DMS79 (cell line): Measurements from ENCODE around the gene NOM1.

Experiments
- DNase-seq: peaks from one replicate; lab custom pipeline; 2025; lab: John Stamatoyannopoulos, UW

Gene NOM1

DNA sequence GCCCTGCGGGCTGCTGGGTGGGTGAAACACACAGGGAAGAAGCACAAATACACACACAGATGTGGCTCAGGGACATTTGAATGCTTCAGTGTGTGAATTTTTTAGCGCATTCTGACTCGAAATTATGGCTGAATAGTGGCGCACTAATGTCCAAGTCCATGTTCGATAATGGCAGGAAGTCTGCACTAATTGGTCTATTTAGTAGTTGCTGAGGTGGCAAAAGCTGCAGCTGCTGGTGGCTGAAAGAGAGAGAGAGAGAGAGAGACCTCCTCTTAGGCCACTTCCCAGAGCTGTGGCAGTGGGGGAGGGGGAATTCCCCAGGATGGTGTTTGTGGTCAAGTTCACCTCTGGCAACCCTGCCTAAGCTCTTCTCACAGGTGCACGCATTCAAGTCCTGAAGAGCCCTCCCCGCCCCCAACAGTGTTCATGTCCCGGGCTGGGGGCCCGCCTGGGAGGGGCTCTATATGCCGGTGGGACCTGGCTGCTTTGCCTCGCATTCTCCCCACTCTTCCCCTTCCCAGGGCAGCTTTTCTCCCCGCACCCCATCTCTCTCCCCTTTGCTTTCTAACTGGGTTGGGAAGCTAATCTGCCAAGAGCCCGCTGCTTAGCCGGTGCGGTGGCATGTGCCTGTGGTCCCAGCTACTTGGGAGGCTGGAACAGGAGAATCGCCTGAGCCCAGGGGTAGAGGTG, 67.0 kb downstream of the NOM1 start:
- DNase-seq: no peak

DNA sequence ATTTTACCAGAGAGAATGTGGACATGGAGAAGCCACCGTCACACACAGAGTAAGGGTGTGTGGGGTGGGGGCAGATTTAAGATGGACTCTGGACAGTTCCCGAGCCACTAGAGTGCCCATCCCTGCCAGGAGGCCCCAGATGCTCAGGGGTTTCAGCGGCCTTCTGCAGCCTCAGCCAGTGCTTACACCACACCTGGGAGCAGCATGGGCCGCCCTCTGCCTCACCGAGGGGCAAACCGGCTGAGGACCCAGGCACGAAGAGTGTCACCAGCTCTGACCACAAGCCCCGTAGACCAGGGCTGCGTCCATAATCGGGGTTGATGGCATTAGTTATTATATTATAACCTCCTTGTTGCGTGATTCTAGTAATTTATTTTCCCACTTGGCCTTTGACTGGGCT, 67.6 kb downstream of the NOM1 start:
- DNase-seq: no peak

DNA sequence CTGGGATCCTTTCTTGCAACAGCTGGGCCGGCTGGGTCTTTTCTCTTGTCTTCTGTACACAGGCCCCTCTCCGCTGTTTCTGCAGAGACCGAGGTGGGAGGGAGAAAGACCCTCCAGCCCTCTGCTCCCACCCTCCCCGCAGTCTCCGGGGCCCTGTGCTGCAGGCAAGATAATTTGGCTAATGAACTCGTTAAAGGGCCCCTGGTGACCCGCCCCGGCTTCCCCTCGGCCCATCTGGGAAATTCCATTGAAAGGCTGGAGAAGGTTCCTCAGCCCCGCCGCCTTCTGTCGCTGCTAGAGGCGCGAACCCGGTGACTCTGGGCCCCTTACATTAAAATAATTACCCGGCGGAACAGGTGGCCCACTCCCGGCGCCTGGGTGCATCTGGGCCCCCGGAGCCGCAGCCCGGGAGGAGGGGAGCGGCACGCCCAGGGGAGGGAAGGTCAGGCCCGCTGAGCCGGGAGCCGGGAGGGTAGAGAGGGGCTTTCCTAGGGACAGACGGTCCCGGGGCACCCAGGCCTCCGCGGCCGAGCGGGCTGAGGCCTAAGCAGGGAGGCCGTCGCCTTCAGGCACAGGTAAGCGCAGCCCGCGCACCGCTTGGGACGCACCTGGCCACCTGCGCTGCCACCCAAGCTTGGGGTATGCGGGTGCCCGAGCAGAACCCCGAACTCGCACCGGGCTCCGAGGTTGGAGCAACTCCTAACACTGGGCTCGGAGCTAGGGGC, 68.3 kb downstream of the NOM1 start:
- no peak for DNase-seq

DNA sequence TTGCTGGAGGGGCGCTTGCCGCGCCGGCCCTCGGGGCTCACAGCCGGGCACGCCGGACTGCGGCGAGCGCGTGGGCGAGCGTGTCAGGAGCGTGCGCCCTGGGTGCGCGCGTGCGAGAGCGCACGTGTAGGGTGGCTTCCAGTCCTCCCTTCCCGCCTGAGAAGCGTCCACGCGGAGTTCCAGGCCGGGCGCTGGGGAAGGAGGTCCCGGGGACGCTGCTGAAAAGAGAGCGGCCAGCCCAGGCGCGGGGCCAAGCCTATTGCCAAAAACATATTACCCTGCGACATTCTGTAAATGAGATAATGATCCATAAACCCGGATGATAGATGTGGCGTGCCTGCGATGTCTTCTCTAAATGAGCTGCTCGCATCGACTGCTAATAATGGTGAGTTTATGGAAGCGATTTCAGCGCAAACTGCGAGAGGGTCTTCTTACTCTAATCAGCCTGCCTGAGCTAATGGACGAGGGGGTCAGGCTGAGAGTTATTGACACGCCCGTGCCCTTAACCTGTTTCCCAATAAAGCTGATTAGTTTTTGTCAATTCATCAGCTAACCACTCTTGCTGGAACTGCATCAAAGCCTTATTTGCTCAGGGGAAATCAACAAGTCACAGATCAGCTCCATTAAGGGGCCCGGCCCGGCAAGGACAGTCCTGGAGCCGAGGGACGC, 69.0 kb downstream of the NOM1 start:
- no peak for DNase-seq

DNA sequence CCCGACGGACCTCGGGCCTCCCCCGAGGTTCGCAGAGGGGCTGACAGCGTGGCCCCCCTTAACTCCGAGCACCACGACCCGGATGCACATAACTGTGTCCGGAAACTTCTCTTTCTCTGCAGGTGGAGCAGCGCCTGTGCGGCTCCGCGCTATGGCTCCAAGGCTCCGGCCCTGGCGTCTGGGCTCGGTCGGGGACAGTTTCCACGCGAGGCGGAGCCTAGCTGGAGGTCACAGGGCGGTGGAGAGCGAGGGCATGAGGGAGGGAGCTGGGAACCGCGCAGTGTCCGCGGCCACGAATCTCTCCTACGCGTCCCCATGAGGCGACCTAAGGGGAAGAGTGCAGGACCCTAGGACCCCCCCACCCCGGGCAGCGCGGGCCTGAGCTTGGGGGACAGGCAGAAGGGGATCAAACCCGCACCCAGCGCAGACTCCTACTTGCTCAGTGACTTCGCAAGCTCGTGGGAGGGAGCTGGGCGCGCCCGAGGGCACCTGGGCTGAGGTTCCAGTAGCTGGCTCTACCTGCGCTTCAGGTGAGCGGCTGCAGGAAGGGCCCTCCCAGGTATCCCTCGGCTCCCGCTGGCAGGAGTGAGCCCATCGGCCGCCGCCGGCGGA, 69.6 kb downstream of the NOM1 start:
- DNase-seq: no peak

DNA sequence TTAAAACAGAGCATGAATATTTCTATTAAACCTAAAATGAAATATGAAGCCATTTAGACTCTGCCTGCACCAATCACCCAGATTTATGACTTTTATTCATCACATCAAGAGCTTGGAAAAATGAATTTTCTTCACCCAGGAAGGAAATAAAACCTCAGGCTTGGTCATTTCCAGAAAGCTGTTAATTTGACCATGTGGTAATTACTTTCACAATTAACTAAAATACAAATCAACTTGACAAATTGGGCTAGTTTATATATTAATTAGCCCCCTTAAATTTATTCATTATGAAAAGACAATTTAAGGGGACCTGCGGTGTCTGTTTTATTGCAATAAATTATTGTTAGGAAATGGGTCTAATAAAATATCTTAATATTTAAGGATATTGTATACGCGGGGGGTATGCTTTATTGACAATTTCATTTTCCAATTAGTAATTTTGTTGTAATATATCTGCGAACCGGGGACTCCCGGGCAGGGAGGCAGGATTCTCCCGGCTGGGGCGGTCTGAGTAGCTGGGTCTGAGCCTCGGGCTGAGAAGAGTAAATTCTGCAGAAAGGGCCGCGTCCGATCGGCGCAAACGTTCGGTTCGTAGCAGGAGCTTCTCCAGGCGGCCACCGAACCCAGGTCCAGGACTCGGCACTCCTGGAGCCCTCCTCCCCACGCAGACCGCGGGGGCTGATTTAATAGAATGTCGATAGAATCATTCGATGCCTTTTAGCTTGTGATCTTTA, 70.4 kb downstream of the NOM1 start:
- no peak for DNase-seq

DNA sequence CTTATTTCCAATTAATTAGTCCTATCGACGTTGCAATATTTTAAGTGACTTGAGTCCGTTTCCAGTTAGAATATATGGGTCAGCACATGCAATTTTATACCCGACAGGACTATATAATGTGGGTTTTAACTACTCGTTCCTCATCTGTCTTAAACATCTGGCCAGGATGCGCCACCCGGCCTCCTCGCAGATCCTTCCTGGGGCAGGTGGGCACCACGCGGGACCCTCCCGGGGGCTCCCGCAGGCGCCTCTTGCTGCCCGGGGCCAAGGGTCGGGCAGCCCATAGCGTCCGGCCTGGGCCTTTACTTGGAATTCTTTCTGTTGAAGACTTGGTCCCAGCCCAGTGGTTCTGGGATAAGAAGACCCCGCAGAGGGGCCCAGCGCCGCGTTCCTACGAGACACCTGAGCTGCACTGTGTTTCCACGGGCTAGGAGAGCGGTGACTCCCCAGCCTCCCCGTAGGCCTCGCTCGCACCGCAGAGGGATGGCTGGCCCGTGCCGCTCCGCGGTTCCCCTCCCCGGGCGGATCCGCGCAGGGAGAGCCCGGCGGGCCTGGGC, 71.1 kb downstream of the NOM1 start:
- no peak for DNase-seq

DNA sequence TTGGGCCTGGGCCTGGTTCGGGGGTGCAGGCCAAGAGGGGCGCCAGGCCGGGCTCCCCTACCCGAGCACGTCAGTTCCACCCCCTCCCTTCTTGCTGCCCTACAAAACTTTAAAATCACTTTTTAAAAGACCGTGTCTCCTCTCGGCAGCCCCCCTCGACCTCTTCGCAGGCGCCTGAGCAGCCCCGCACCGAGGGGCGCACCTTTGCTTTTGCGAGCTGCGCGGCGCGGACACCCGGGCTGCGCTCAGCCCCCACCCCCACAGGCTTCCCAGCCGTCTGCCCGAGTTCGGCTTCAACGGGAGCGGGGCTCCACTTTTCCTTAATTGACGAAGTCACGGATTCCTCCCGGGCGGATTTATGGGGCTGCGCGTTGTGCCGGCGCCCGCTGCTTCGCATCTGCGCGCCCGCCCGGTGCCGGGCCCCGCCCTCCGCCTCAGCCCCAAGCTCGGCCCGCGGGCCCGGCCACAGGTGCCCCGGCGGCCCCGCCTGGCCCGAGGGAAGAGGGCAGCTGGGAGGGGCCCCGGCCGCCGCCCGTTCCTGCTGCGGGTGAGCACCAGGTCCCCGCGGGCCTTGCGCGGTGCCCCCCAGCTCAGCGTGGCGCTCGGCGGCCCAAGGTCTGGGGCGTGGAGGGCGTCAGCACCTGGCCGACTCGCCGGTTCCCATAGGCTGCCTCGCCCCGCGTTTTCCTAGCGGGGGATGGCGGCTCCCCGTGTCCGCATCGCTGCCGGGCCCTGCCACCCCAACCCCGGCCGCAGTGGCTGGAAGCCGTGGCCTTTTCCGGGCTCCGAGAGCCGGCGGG, 71.8 kb downstream of the NOM1 start:
- no peak for DNase-seq

DNA sequence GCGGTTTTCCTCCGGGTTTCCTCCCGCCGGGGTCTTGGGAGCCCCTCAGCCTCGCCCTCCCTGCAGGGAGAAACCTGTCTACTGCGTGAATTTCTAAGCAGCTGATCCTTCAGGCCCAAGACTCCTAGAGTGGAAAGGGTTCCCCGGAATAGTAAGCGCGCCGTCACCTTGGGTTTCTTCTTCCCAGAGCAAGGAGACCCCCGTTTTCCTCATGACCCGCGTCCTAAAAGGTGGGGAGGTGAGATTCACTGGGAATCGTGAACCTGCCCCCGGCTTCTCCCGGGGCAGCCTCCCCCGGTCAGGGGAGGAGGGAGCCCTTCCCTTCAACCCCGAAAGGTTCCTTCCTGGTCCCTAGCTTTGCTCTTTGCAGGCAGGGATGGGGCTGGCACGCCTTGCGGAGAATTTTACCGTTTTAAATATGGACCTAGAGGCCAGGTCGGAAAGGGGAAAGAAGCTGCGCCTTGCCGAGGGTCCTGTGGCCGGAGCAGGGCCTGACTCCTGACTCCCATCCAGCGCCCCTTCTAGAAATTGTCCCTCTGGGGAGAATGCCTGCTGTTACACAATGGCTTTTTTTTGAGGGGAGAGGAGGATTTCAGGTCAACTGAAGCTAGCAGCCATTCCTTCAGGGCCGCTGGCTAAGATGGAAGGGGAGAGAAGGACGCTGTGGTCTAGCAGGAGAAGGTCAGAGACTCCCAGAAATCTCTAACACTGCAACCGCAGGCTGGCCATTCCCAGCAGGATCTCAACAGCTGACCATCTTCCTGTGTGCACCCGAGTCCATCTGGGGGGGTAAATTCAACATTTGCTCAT, 72.6 kb downstream of the NOM1 start:
- DNase-seq: no peak
